ENCODE measurements around the gene ADARB2. TPM values are rescaled to one million over a fixed set of nuclear protein-coding genes. Genes with fewer than 3 reads are reported as not detected.
"Not testable (repeated sequence)": the region's sequence is repeated elsewhere in the genome, so short reads cannot be mapped to it uniquely, and the experiment has no call there.

ADARB2 gene
- total RNA-seq, 3 donors from 2014 or later: 0.31 to 4.2 TPM; not detected in 1

DNA sequence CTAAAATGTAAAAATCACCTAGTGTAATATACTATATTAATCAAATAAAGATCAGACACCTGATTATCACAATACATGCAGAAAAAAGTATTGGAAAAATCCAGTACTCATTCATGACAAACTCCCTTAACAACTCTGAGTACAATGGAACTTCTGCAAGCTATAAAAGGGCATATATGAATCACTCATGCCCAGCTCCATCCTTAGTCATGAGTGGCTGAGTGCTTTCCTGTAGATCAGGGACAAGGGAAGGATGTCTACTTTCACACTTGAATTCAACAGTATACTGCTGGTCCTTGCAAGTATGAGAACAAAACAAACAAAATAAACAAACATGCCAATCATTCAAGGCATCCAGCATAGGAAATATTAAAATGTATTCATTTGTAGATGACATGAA is 116.5 kb downstream of the ADARB2 start:
- Histone ChIP-seq H3K4me3 (no peak overlapping the region), H3K4me1 (ENCODE audit: low read depth) (no peaks in the 10 kb centered on the region), H3K9me3 (peaks cover 3% of the 10 kb centered on the region), H3K36me3 (ENCODE audit: low read depth) (no peaks in the 10 kb centered on the region)
- ATAC-seq (no peak), DNase-seq (no peak)
- TF ChIP-seq, protein P1, sequence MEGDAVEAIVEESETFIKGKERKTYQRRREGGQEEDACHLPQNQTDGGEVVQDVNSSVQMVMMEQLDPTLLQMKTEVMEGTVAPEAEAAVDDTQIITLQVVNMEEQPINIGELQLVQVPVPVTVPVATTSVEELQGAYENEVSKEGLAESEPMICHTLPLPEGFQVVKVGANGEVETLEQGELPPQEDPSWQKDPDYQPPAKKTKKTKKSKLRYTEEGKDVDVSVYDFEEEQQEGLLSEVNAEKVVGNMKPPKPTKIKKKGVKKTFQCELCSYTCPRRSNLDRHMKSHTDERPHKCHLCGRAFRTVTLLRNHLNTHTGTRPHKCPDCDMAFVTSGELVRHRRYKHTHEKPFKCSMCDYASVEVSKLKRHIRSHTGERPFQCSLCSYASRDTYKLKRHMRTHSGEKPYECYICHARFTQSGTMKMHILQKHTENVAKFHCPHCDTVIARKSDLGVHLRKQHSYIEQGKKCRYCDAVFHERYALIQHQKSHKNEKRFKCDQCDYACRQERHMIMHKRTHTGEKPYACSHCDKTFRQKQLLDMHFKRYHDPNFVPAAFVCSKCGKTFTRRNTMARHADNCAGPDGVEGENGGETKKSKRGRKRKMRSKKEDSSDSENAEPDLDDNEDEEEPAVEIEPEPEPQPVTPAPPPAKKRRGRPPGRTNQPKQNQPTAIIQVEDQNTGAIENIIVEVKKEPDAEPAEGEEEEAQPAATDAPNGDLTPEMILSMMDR (IDR thresholded peaks at IDR 0.05): no peak
- intact Hi-C loops (cut with DNase I, micrococcal nuclease): no loop called here

DNA sequence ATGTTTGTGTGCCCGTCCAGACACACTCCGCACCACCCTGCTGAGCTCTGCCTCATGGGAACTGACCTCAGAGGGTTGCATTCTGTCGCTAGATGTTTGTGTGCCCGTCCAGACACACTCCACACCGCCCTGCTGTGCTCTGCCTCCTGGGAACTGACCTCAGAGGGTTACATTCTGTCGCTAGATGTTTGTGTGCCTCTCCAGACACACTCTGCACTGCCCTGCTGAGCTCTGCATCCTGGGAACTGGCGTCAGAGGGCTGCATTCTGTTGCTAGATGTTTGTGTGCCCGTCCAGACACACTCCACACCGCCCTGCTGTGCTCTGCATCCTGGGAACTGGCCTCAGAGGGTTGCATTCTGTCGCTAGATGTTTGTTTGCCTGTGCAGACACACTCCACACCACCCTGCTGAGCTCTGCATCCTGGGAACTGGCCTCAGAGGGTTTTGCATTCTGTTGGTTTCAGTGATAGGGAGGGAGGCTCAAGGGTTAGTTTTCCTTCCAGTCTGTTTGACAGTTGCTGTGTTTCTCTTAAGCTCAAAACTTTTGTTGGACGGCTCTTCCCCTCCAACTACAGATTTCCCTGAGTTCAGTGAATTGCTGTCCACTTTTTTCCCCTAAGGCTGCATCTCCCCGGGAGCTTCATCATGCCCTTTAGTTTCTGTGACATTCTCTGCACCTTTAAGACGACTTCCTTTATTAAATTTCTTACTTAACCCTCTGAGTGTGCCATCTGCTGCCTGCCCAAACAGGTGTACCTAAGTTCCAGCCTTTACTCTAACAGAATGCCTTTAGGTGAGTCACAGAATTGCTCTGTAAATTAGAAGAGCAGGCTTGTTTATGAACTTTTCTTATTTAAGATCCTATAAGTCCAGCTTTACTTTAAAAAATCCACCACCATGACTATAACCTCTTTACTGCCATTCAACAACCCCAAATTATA is 119.7 kb downstream of the ADARB2 start:
- H3K9me3 ChIP-seq; ATAC-seq; H3K36me3 ChIP-seq (ENCODE audit: low read depth); H3K4me1 ChIP-seq (ENCODE audit: low read depth); H3K4me3 ChIP-seq; DNase-seq; intact Hi-C loops (cut with DNase I, micrococcal nuclease): not testable (repeated sequence)

DNA sequence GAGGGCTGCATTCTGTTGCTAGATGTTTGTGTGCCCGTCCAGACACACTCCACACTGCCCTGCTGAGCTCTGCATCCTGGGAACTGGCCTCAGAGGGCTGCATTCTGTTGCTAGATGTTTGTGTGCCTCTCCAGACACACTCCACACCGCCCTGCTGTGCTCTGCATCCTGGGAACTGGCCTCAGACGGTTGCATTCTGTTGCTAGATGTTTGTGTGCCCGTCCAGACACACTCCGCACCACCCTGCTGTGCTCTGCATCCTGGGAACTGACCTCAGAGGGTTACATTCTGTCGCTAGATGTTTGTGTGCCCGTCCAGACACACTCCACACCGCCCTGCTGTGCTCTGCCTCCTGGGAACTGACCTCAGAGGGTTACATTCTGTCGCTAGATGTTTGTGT is 120.6 kb downstream of the ADARB2 start:
- intact Hi-C loops (cut with DNase I, micrococcal nuclease); H3K9me3 ChIP-seq; ATAC-seq; H3K4me3 ChIP-seq; H3K36me3 ChIP-seq (ENCODE audit: low read depth); H3K4me1 ChIP-seq (ENCODE audit: low read depth); DNase-seq: not testable (repeated sequence)

DNA sequence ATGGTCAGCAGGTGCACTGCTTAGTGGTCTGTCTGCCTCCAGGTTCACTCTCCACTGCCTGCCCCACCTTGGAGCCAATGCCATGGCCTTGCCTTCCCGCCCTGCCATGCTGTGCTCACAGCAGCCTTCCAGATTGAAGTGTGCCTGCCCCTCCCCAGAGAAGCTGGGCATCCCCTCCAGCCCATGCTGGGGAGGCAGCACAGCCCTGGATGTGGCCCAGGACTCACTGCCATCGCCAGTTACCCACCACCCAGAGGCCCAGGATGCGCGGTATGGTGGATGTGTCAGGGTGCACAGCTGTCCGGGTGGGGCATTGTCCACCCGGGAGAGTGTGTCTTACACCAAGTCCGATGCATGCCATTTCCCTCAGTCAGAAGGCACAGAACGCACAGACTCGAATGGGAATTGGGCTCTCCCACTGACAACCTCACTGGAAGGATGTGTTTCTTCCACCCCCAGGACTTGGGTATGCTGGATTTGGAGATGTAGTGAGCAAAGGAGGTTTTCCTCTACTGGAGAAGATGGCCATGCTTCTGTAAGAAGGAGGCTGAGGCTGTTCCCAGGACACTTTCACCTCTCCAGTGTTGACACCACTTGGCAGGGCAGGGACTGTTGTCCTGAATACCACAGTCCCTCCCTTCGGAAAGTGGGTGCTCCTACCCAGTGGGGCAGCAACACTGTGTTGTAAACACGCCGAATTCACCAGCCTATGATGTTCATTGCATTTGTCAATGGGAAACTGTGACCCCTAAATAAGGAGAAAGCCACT is 122.0 kb downstream of the ADARB2 start:
- Histone ChIP-seq H3K9me3 (peaks cover 3% of the 10 kb centered on the region), H3K36me3 (ENCODE audit: low read depth) (no peaks in the 10 kb centered on the region), H3K4me3 (no peak overlapping the region), H3K4me1 (ENCODE audit: low read depth) (no peaks in the 10 kb centered on the region)
- DNase-seq (no peak), ATAC-seq (no peak)
- TF ChIP-seq, protein P1 (IDR thresholded peaks at IDR 0.05): no peak
- intact Hi-C loops (cut with DNase I, micrococcal nuclease): no loop called here

DNA sequence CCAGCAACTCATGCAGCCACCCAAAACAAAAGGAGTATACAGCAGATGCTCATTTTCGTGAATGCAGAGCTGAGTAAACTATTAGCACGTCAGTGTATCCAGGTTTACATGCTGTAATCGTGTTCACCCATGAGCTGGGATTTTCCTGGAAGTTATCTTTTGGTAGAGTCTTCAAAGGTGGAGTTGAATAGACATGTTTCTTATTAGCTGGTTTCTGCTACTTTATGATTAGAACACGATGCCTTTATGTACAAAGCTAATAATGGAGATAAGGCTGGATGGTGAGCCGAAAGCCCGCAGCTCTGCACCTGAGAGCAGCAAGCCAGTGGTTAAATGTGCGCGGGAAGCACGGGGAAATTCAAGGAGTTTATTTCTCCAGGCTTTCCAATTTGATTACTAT is 123.8 kb downstream of the ADARB2 start:
- TF ChIP-seq, protein P1 (IDR thresholded peaks at IDR 0.05): no peak
- no peak for ATAC-seq
- H3K4me3 ChIP-seq: no peak overlapping the region
- intact Hi-C loops (cut with DNase I, micrococcal nuclease): no loop called here
- no peaks in the 10 kb centered on the region for H3K36me3 ChIP-seq (ENCODE audit: low read depth)
- DNase-seq: no peak
- H3K4me1 ChIP-seq (ENCODE audit: low read depth): no peaks in the 10 kb centered on the region
- no peaks in the 10 kb centered on the region for H3K9me3 ChIP-seq

DNA sequence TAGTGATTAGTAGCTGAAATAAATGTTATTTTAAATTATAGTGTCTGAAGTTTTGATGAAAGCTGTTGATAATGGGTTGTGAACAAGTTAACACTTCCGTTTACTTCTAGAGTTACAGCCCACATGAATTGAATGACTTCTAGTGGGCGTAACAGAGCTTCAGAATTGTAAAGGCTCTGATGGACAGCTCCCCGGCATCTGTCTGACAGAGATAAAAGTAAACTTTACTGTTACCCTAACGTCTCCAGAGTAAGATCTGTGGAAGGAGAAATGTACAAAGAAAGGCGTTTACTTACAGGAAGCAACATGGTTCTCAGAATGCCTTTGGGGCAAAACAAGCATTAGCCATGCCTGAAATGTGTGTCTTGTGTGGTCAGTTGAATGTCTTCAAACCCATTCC is 124.4 kb downstream of the ADARB2 start:
- Histone ChIP-seq H3K36me3 (ENCODE audit: low read depth) (no peaks in the 10 kb centered on the region), H3K9me3 (no peaks in the 10 kb centered on the region), H3K4me1 (ENCODE audit: low read depth) (no peaks in the 10 kb centered on the region), H3K4me3 (no peak overlapping the region)
- intact Hi-C loops (cut with DNase I, micrococcal nuclease): no loop called here
- no peak for ATAC-seq
- no peak for DNase-seq
- TF ChIP-seq, protein P1 (IDR thresholded peaks at IDR 0.05): no peak
